Osteoblast (primary cell): ENCODE results near the gene KRT20. TPM values are rescaled to one million over a fixed set of nuclear protein-coding genes. Genes with fewer than 3 reads are reported as not detected.
"Not testable (repeated sequence)": the region's sequence is repeated elsewhere in the genome, so short reads cannot be mapped to it uniquely, and the experiment has no call there.

Experiments used
- DNase-seq: peaks from one replicate; pipeline ENCODE4 v3.0.0; 2011; ENCODE audit warnings: low spot score, mixed read lengths; ENCODE audit not compliant: insufficient read length; ENCODE audit errors: missing footprints
- H2AFZ ChIP-seq: 2 replicates; pipeline ENCODE4 v1.6.0; 2011; ENCODE audit warnings: mild to moderate bottlenecking, low read length
- H3K27ac ChIP-seq: 2 replicates; pipeline ENCODE4 v1.5.1; 2011; ENCODE audit warnings: mild to moderate bottlenecking, low read depth, low read length, moderate library complexity
- H3K27me3 ChIP-seq: 2 replicates; pipeline ENCODE4 v1.6.0; 2012; ENCODE audit warnings: mild to moderate bottlenecking, control low read depth, inconsistent platforms, low read length, moderate library complexity; ENCODE audit not compliant: insufficient read depth
- H3K36me3 ChIP-seq: 2 replicates; pipeline ENCODE4 v1.5.1; 2011; ENCODE audit warnings: mild to moderate bottlenecking, low read length, control low read depth, moderate library complexity; ENCODE audit not compliant: insufficient read depth
- H3K4me1 ChIP-seq: 2 replicates; pipeline ENCODE4 v1.5.1; 2011; ENCODE audit warnings: mild to moderate bottlenecking, low read length, control low read depth, moderate library complexity; ENCODE audit not compliant: insufficient read depth
- H3K4me2 ChIP-seq: 2 replicates; pipeline ENCODE4 v1.6.0; 2011; ENCODE audit warnings: mild to moderate bottlenecking, low read length; ENCODE audit not compliant: insufficient read depth
- H3K4me3 ChIP-seq: fragments of 200-600 bp; sonication (generic); 3 replicates; pipeline ENCODE4 v1.5.1; 2012; ENCODE audit warnings: mild to moderate bottlenecking, low read length, inconsistent platforms; ENCODE audit not compliant: insufficient read depth
- H3K79me2 ChIP-seq: 2 replicates; pipeline ENCODE4 v1.6.0; 2012; ENCODE audit warnings: mild to moderate bottlenecking, low read length, control low read depth, inconsistent platforms; ENCODE audit not compliant: insufficient read depth
- H3K9me3 ChIP-seq: 2 replicates; pipeline ENCODE4 v1.5.1; 2011; ENCODE audit warnings: low read depth, low read length, control low read depth
- H4K20me1 ChIP-seq: 2 replicates; pipeline ENCODE4 v1.6.0; 2012; ENCODE audit warnings: mild to moderate bottlenecking, low read length, control low read depth; ENCODE audit not compliant: insufficient read depth
- CTCF ChIP-seq: IDR thresholded peaks from 2 replicates; pipeline ENCODE4 v1.5.1; 2011; ENCODE audit warnings: mild to moderate bottlenecking, low read depth, low read length, moderate library complexity; ENCODE audit errors: extremely low read depth
- total RNA-seq: library from RNA; depleted of rRNA; stranded (reverse); fragments of >200 nt; gene quantifications from 2 replicates; pipeline ENCODE4 v1.2.3, GENCODE V29; 2012

KRT20 gene
- total RNA-seq, 1 donor = not detected

DNA sequence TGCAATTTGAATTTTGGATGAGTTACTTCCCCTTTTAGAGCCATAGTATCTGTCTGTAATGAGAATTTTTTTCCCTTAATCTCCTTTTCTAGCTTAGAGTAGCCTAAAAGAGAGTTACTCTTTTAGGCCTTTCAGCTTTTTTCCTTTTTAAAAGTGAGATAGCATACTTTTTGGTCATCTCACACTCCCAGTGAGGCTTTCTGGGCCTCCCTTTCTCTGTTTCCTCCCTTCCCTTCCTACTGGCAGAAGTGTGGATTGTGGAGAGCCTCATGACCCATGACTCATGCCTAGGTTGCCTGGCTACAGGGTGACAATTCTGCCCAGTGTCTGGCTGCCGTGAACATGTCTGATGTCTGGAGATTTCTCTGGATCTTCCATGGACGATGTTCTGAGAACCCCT is 37.2 kb upstream of the KRT20 start:
- H3K4me1 ChIP-seq = peaks cover 9% of the 10 kb centered on the region
- H3K4me3 ChIP-seq = no peak overlapping the region
- H3K4me2 ChIP-seq = no peak overlapping the region
- peak; percentile 77 for DNase-seq
- no peaks in the 10 kb centered on the region for H3K36me3 ChIP-seq
- no peaks in the 10 kb centered on the region for H3K27me3 ChIP-seq
- H3K9me3 ChIP-seq = no peaks in the 10 kb centered on the region
- no peaks in the 10 kb centered on the region for H3K79me2 ChIP-seq
- TF ChIP-seq CTCF = no peak
- H3K27ac ChIP-seq = peak overlapping the region; percentile 79
- no peaks in the 10 kb centered on the region for H4K20me1 ChIP-seq
- peak overlapping the region; percentile 21 for H2AFZ ChIP-seq

GRCh38 chr17:40921026-40921425 is 36.0 kb upstream of the KRT20 start:
- no peaks in the 10 kb centered on the region for H3K27me3 ChIP-seq
- peak overlapping the region; percentile 79 for H3K27ac ChIP-seq
- peaks cover 13% of the 10 kb centered on the region for H3K4me1 ChIP-seq
- no peak overlapping the region for H3K4me3 ChIP-seq
- no peak for TF ChIP-seq CTCF
- no peaks in the 10 kb centered on the region for H3K9me3 ChIP-seq
- no peak overlapping the region for H2AFZ ChIP-seq
- no peak for DNase-seq
- H3K79me2 ChIP-seq = no peaks in the 10 kb centered on the region
- H4K20me1 ChIP-seq = no peaks in the 10 kb centered on the region
- H3K36me3 ChIP-seq = no peaks in the 10 kb centered on the region
- H3K4me2 ChIP-seq = no peak overlapping the region

- not testable (repeated sequence) for H3K79me2 ChIP-seq, H3K27ac ChIP-seq, H4K20me1 ChIP-seq, H3K27me3 ChIP-seq, H2AFZ ChIP-seq, H3K4me2 ChIP-seq, H3K36me3 ChIP-seq, DNase-seq, H3K9me3 ChIP-seq, H3K4me3 ChIP-seq
- H3K4me1 ChIP-seq = peaks cover 25% of the 10 kb centered on the region
These were observed 32.1 kb upstream of the KRT20 start for GRCh38 chr17:40917116-40917515.

DNA sequence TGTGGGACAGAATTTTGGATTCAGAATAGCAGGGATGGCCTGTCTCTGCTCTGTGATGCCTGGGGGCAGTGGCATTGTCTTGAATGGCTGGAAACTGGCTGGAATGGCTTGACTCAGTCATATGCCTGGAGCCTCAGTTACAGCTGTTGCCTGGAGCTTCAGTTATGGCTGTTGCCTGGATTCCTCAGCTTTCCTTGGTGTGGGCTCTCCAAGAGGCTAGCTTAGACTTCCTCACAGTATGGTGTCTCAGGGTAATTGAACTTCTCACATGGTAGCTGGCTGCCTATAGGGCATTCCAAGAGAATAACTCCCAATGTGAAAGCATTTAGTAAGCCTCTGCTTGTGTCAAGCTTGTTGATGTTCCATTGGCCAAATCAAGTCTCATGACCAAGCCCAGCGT is 31.3 kb upstream of the KRT20 start:
- Histone ChIP-seq H3K4me3 (no peak overlapping the region), H3K27ac (peak overlapping the region; percentile 94), H3K79me2 (no peaks in the 10 kb centered on the region), H3K4me1 (peaks cover 26% of the 10 kb centered on the region), H3K36me3 (no peaks in the 10 kb centered on the region), H4K20me1 (no peaks in the 10 kb centered on the region), H2AFZ (no peak overlapping the region), H3K27me3 (no peaks in the 10 kb centered on the region), H3K4me2 (no peak overlapping the region), H3K9me3 (no peaks in the 10 kb centered on the region)
- no peak for TF ChIP-seq CTCF
- DNase-seq = no peak
